PC-9 (cell line): ENCODE measurements around the gene COL5A1.

Source experiments
- EZH2 ChIP-seq: fragments of 200-600 bp; sonication (generic); IDR thresholded peaks from 2 replicates; pipeline ENCODE4 v1.8.0; 2017; ENCODE audit warnings: antibody characterized with exemption, low read depth
- TF ChIP-seq, protein P1 (sequence below): fragments of 200-600 bp; sonication (generic); conservative IDR thresholded peaks from 2 replicates; pipeline ENCODE4 v1.6.1; 2017; ENCODE audit warnings: mixed run types, antibody characterized with exemption, mild to moderate bottlenecking, moderate library complexity

- TF ChIP-seq, protein P1, sequence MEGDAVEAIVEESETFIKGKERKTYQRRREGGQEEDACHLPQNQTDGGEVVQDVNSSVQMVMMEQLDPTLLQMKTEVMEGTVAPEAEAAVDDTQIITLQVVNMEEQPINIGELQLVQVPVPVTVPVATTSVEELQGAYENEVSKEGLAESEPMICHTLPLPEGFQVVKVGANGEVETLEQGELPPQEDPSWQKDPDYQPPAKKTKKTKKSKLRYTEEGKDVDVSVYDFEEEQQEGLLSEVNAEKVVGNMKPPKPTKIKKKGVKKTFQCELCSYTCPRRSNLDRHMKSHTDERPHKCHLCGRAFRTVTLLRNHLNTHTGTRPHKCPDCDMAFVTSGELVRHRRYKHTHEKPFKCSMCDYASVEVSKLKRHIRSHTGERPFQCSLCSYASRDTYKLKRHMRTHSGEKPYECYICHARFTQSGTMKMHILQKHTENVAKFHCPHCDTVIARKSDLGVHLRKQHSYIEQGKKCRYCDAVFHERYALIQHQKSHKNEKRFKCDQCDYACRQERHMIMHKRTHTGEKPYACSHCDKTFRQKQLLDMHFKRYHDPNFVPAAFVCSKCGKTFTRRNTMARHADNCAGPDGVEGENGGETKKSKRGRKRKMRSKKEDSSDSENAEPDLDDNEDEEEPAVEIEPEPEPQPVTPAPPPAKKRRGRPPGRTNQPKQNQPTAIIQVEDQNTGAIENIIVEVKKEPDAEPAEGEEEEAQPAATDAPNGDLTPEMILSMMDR: no peak
- no peak for TF ChIP-seq EZH2
Observed at GRCh38 chr9:134887686-134888602, 246.3 kb downstream of the COL5A1 start.
